HL-60/S4 treated with phorbol 12-myristate 13-acetate at 8.2 ng/mL for 4 days and 3 days (cell line): ENCODE data around the gene APP.

ENCODE experiments used
- in situ Hi-C: fragments of 300-500 bp; cut with MboI; formaldehyde crosslinking; loops from 2 replicates; pipeline ENCODE4 v1.15.0; 2022; ENCODE audit warnings: low sequenced_read_pairs

The APP gene

GRCh38 chr21:26167593-26167992 lies 3.0 kb downstream of the APP start:
- in situ Hi-C loops: loop anchor here (25.0 kb wide), 1 partner anchor 430 kb away; the partner anchor contains the start of genes ATP5PF and GABPA

GRCh38 chr21:26165331-26165730 lies 5.2 kb downstream of the APP start:
- in situ Hi-C loops: loop anchor here (25.0 kb wide), 1 partner anchor 428 kb away; the partner anchor contains the start of genes ATP5PF and GABPA

- in situ Hi-C loops: loop anchor here (25.0 kb wide), 1 partner anchor 427 kb away; the partner anchor contains the start of genes ATP5PF and GABPA
Measured at GRCh38 chr21:26164311-26164710, 6.3 kb downstream of the APP start.

GRCh38 chr21:26162081-26162480 lies 8.5 kb downstream of the APP start:
- in situ Hi-C loops: loop anchor here (25.0 kb wide), 1 partner anchor 425 kb away; the partner anchor contains the start of genes ATP5PF and GABPA

- in situ Hi-C loops: loop anchor here (25.0 kb wide), 1 partner anchor 423 kb away; the partner anchor contains the start of genes ATP5PF and GABPA
Measured at GRCh38 chr21:26159869-26160268, 10.7 kb downstream of the APP start.

GRCh38 chr21:26157801-26158200 lies 12.8 kb downstream of the APP start:
- in situ Hi-C loops: loop anchor here (25.0 kb wide), 1 partner anchor 420 kb away; the partner anchor contains the start of genes ATP5PF and GABPA

GRCh38 chr21:26154753-26155152 lies 15.8 kb downstream of the APP start:
- in situ Hi-C loops: loop anchor here (25.0 kb wide), 1 partner anchor 417 kb away; the partner anchor contains the start of genes ATP5PF and GABPA

GRCh38 chr21:26153758-26154157 lies 16.8 kb downstream of the APP start:
- in situ Hi-C loops: loop anchor here (25.0 kb wide), 1 partner anchor 416 kb away; the partner anchor contains the start of genes ATP5PF and GABPA

GRCh38 chr21:26148840-26149354 lies 21.7 kb downstream of the APP start:
- in situ Hi-C loops: no loop called here

- in situ Hi-C loops: no loop called here
Measured at GRCh38 chr21:26148071-26148839, 22.3 kb downstream of the APP start.

- in situ Hi-C loops: no loop called here
Measured at GRCh38 chr21:26147535-26147934, 23.0 kb downstream of the APP start.

GRCh38 chr21:26146681-26147080 lies 23.9 kb downstream of the APP start:
- in situ Hi-C loops: no loop called here

- in situ Hi-C loops: no loop called here
Measured at GRCh38 chr21:26144031-26144430, 26.5 kb downstream of the APP start.

GRCh38 chr21:26142363-26142762 lies 28.2 kb downstream of the APP start:
- in situ Hi-C loops: no loop called here

GRCh38 chr21:26140926-26141325 lies 29.6 kb downstream of the APP start:
- in situ Hi-C loops: no loop called here

GRCh38 chr21:26140164-26140579 lies 30.4 kb downstream of the APP start:
- in situ Hi-C loops: no loop called here

- in situ Hi-C loops: no loop called here
Measured at GRCh38 chr21:26138615-26139257, 31.8 kb downstream of the APP start.

GRCh38 chr21:26137379-26138060 lies 33.0 kb downstream of the APP start:
- in situ Hi-C loops: no loop called here

GRCh38 chr21:26136671-26137070 lies 33.9 kb downstream of the APP start:
- in situ Hi-C loops: no loop called here

- in situ Hi-C loops: no loop called here
Measured at GRCh38 chr21:26135520-26135919, 35.0 kb downstream of the APP start.

GRCh38 chr21:26131554-26131953 lies 39.0 kb downstream of the APP start:
- in situ Hi-C loops: no loop called here
